ENCODE measurements around the gene UNC13C.

- TF ChIP-seq EZH2 (IDR thresholded peaks at IDR 0.05) (no peak), SP1 (IDR thresholded peaks at IDR 0.05; ENCODE audit: low read depth) (no peak), CTCF (IDR thresholded peaks at IDR 0.05 in 2 of 3, conservative IDR thresholded peaks at IDR 0.05 in 1 of 3; ENCODE audit: borderline replicate concordance in 1 of 3, insufficient read depth in 1 of 3, low read depth in 2 of 3, low read length in 2 of 3) (no peak), ZFX (IDR thresholded peaks at IDR 0.05) (no peak), SRF (IDR thresholded peaks at IDR 0.05; ENCODE audit: low read depth) (no peak), POLR2A (IDR thresholded peaks at IDR 0.05; ENCODE audit: borderline replicate concordance, extremely low read depth, insufficient read depth, insufficient read length) (no peak), EZH2phosphoT487 (IDR thresholded peaks at IDR 0.05; ENCODE audit: borderline replicate concordance) (no peak), ATF3 (IDR thresholded peaks at IDR 0.05) (no peak)
Measured at GRCh38 chr15:54636147-54636546, 657.9 kb downstream of the UNC13C start.

All from HCT116 (cell line).